ENCODE measurements around the gene TXNDC17. TPM values are rescaled to one million over a fixed set of nuclear protein-coding genes. Genes with fewer than 3 reads are reported as not detected.
"Not testable (repeated sequence)": the region's sequence is repeated elsewhere in the genome, so short reads cannot be mapped to it uniquely, and the experiment has no call there.

Gene TXNDC17
- total RNA-seq, 1 donor from 2014 or later, result 25.2 TPM

DNA sequence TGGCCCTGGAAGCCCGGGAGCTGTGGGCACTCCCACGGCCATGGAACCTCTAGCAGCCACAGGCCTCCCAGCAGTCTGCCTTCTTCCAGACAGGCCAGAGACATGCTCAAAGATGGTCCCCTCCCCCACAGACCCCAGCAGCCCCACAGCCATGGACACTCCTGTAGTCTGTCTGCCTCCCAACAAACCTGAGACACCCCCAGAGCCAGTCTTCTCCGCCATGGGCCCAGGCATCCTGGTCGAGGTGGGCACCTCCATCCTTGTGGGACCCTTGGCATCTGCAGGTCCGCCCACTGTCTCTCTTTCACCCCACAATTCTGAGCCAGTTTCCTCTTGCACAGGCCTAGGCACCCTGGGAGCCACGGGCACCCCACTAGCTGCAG lies 3.4 kb upstream of the TXNDC17 start:
- DNase-seq, result no peak

DNA sequence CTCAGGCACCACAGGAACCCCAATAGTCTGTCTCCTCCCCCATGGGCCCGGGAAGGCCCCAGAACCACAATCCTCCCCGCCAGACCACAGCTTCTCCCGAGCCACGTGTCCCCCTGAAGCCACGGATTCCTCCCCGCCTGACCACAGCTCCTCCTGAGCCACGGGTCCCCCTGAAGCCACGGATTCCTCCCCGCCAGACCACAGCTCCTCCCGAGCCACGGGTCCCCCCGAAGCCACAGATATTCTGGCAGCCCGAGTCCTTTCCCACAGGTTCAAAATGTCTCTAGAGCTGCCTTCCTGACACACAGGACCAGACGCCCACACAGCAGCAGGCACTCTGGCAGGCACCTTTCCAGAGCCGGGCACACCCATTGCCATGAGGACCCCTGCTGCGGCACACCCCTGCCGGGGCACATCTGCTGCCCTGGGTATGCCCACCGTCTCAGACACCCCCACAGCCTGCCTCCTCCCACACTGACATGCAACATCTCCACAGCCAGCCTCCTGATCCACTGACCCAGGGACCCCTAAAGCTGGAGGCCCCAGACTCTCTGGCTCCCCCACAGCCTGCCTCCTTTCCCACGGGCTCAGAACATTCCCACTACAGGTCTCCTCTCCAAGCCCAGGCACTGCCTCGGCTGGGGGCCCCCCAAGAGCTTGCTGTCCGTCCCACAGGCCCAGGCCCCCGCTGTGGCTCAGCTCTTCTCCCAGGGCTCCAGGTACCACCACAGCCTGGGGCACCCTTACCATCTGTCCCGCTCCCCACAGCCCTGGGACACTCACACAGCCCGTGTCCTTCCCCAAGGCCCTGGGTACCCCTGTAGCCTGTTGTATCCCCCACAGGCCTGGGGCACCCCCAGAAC lies 2.6 kb upstream of the TXNDC17 start:
- DNase-seq, result no peak

DNA sequence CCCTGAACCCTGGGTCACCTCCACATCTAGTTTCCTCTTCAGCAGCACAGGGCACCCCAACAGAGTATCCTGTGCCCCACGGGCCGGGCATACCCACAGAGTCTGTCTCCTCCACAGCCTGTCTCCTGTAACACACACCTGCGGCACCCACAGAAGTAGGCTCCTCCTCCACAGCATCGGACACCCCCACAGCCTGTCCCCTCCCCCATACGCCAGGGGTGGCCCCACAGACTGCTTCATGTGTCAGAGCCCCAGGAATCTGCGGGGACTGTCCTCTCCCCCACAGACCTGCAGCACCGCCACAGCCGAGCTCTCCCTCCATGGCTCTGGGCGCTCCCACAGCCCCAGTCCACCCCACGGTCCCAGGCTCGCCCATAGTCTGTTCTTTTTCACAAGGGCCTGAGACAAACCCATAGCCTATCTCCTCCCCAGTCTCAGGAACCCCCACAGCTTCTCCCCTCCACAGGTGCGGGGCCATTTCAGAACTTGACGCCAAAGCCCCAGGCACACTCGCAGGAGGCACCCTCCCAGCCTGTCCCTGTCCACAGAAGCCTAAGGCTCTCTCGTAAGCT lies 1.8 kb upstream of the TXNDC17 start:
- no peak for DNase-seq

DNA sequence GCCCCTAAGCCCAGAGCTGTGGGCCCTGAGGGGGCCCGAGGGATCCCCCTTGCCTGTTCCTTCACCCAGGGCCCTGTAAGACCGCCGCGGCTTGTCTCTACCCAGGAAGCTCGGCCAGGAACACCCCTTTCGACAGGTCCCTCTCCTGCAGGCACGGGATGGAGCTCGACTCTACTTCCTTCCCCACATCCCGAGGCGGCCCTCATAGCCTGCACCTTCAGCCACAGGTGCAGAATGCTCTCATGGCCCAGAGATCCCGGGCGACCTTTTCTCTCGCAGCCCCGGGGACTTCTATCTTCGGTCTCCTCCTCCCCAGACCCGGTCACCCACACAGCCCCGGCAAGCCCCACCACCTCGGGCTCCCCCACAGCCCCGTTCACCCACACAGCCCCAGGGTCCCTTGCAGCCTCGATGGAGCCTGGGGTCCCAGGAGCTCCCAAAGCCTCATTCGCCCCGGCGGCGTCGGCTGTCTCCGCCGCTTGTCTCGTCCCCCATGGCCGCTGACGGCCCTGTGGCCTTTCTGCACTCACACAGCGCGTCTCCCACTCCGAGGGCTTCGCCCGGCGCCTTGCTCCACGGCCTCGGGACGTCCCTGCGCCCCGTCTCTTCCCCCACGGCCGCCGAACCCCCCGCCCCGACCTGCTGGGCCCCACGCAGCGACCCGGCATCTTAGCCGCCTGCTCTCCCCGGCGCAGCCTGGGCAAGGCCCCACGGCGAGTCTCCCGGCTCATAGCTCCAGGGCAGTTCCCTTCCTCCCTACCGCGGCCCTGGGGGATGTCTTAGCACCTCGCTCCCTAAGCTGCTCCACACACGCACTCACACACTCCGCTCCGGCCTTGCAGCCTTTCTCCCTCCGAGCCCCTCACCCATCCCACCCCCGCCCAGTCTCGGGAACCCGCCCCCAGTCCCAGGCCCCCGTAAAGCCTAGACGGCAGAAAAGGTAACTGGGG lies 999 bp upstream of the TXNDC17 start:
- no peak for DNase-seq

DNA sequence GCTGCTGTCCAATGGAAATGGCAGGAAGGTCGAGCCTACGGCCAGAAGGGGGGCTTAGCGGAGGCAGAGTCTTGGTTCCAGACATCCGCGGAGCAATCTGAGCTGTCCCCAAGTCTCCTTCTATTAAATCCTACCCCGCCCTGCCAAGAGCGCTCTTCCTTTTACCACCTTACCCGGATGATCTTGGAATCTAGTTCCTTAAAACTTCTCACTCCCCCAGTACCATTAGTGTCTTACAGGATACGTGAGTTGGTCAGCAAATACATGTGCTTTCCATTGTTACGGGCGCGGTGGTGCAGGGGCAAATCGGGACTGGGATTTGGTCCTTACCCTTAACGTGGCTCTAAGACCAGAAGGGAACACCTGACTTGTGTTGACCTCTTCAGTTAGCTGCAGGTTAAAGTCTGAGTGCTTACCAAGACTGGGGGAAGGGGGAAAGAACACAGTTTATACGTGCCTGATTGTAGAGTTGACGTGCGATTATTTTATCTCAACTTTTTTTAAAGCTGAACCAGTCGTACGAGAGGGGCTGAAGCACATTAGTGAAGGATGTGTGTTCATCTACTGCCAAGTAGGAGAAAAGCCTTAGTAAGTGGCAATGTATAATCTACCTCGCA lies 495 bp downstream of the TXNDC17 start:
- DNase-seq, result peak; percentile 8

DNA sequence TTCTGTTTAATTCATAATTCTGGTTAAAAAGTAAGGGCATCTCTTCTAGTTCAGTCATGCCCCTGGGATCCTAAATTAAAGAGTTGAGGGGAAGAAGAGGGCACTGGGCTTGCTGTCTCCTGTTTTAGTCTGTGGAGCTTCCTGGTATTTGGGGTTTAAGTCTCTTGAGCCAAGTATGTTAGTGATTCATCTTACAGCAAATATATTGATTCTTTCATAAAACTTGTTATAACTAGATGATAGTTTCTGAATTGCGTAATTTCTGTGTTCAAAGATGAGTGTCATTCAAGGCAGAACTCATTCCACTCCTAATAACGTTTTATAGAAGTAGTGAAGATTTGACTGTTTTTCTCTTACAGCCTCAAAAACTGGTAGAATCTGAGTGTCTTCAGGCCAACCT lies 1.7 kb downstream of the TXNDC17 start:
- DNase-seq, result no peak

DNA sequence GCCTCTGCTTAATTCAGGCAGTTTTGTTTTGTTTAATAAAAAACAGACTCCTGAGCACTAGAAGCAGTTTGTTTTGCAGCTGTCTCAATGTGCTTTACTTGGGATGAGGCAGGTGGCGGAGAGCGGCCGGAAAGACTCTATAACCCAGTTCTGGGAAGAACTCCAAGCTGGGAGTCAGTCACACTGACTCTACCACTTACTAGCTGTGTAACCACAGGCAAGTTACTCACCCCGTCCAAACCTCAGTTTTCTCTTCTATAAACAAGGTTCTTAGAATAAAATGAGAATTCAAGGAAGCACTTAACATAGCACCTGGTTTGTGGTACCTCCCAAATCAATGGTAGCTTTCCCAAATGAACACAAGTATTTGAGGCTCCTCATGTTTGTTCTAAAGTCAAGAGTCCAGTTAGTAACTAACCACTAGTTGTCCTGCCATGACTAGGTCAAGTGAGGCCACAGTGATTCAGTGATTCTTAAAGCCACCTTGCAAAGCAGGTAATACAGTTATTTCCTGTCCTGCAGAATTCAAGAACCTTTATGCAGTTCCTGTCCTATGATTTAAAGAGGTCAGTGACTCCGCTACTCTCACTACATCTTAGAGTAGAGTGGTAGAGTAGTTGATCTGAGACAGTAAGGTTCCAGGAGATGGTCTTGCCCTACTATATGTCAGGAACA lies 2.7 kb downstream of the TXNDC17 start:
- DNase-seq, result no peak

DNA sequence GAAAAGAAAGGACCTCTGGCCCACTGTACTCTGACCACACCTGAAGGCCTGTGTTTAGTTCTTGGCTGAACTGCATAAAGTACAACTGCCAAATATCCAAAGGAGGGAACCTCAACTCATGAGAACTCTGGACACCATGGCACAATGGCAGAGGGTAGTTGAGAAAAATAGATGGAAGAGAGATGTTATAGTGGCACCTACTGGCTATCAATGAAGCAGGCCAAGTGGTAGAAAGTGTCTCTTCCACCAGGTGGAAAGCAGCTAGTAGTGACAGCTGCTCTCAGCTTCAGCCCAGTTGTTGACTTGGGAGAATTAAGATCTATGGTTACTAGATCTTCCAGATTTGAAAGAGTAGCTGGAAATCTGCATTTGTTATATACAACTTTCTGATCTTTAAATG lies 7.3 kb downstream of the TXNDC17 start:
- no peak for DNase-seq

DNA sequence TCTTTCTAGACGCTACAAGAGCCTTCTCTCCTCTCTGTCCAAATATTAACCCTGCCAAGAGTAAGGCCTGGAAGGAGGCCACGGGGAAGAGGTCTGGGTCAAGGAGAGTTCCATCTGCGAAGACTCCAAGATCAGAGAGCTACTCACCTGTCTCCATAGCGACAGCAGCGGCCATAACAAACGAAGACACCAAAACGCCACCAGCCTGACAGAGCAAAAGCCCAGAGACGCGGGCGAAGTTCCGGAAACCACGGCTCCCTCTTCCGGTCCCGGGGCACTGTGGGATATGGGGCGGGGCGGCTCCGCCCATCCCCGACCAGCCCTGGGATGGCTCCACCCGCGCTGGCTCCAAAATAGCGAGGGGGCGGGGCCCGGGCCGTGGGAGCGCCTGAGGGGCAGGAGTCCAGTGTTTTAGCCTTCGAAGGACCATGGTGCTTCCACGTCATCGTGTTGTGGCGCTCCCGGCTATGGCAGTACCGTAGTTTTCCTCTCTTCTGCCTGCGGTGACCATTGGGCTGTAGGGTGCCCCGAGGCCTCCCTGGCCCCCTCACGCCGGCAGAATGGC lies 10.6 kb downstream of the TXNDC17 start, which contains the start of the genes C17orf100 and MED31:
C17orf100 (plus strand) TSS at position 409 of the 565 bp plus-strand sequence; CDS start at position 561, 152 bp downstream.
MED31 (minus strand) TSS at position 252 of the 565 bp plus-strand sequence; CDS start at position 175, 77 bp downstream.
- DNase-seq, result peak; percentile 83

DNA sequence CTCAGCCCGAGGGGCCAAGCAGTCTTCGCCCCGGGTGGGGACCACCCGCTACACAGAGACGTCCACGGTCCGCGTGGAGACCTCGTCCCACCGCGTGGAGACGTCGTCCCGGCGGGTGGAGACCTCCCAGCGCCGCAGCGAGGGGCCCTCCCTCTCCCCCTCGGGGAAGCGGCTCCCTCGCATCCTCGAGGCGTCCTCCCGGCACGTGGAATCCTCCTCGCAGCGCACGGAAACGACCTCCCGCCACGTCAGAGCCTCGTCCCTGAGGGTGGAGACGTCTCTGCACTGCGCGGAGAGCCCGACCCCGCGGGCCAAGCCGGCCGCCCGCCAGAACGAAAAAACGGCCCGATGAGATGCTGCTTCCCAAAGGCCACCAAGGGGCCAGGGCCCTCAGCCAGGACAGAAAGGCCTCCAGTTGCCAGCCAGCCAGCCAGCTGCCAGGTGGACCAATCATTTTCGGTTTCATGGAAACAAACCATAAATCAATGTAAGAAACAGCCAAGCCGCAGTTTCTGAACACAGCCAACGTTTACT lies 11.1 kb downstream of the TXNDC17 start:
- no peak for DNase-seq

DNA sequence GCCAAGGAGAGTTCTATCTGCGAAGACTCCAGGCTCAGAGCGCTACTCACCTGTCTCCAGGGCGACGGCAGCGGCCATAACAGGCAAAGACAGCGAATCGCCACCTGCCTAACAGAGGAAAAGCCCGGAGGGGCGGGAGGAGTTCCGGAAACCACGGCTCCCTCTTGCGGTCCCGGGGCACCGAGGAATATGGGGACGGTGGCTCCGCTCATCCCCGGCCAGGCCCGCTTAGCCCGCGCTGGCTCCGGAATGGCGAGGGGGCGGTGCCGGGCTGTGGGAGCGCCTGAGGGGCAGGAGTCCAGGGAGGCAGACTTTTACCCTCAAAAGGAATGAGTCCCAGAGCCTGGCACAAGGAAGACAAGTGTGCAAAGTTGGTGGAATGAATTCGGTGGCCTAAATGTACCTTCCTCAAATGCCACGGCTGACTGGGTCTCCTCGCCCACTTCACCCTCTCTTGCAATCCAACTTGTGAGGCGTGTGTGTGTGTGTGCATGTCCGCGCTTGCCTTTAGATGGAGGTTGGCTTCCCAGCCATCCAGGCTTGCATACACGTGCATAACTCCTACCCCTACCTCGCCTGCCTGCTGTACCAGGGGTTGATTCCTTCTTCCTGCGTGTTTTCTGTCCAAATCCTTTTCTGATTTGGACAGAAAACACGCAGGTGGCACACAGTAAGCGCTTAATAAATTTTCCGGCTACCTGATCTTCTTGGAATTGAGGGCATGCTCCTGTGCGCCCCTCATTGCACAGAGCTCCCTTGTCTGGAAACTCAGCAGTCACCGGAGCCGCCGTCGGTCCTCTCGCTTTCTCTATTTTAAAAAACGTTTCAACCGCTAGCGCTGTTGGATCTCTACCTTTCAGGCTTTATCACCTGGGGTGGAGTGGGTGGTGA lies 14.2 kb downstream of the TXNDC17 start:
- no peak for DNase-seq

DNA sequence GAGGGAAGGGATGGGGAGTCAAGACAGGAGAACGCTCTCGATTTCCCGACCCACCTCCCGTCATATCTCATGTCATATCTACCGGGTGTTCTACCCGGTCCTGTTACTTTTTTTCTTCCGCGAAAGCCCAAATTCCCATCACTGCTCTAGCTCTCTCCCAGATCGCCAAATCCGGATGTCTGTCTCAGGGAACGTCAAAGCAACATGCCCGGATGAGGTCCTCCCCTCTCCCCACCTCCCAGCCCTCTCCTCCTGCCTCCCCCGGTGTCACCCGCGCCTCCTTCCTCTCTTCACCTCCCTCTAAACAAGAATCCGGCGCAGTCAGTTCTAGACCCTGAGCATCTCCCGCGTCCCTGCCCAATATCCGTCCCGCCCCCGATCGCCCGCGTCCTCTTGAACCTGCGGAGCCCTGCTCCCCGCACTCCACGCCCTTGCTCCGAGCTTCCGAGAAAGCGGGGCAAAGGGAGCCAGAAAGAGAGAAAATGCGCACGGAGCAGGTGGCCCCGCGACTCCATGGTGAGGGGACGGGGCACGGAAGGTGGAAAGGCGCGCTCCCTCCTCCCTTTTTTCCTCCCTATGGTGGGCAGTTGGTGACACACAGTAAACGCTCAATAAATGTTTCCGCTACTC lies 15.0 kb downstream of the TXNDC17 start:
- DNase-seq, result not testable (repeated sequence)

DNA sequence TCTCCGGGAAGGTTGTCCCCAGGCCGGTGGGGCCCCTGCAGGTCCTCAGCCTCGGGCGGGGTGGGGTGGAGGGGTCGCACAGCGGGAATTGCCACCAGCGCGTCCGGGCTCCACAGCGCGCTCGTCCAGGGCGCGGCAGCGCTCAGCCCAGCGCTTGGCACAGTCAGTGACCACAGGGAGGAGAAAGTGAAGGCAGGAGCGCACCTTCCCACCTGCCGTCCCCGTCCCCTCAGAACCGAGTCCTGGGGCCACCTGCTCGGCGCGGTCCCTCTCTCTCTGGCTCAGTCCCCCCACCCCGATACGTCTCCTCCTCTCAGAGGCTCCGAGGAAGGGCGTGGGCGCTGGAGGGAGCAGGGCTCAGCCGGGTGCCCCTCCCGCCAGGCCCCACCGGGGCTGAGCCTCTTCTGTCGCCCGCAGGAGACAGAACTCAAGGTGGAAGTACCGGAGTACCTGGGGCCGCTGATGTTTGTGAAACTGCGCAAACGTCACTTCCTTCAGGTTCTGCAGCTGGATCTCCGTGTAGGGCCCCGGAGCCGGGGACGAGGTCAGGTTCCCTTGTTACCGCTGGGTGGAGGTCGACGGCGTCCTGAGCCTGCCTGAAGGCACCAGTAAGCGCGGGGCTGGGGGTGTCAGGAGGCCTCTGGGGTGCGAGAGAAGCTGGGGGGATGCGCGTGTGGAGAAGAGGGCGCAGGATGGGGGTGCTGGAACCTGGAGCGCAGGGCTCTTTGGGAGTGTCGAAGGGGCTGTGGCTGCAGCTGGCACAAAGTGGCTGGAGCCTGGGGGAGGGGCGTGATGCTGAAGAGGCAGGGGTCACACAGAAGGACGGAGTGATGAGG lies 16.2 kb downstream of the TXNDC17 start:
- not testable (repeated sequence) for DNase-seq

DNA sequence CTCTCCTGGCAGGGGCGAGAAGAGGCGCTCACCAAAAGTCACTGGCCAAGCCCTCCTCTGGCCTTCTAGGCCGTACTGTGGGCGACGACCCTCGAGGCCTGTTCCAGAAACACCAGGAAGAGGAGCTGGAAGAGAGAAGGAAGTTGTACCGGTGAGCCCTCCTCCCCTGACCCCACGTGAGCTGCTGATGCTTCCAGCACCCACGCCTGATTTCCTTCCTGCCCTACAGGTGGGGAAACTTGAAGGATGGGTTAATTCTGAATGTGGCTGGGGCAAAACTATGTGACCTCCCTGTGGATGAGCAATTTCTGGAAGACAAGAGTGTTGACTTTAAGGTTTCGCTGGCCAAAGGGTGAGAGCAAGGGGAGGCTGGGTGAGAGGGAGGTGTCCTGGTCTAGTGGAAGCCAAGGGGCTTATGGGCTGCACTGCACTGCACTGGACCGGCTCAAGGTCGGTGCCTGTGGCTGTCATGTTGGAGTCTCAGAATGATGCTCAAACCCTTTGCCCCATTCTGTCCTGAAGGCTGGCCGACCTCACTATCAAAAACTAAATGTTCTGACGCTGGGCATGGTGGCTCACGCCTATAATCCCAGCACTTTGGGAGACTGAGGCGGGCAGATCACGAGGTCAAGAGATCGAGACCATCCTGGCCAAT lies 16.9 kb downstream of the TXNDC17 start:
- DNase-seq, result no peak

DNA sequence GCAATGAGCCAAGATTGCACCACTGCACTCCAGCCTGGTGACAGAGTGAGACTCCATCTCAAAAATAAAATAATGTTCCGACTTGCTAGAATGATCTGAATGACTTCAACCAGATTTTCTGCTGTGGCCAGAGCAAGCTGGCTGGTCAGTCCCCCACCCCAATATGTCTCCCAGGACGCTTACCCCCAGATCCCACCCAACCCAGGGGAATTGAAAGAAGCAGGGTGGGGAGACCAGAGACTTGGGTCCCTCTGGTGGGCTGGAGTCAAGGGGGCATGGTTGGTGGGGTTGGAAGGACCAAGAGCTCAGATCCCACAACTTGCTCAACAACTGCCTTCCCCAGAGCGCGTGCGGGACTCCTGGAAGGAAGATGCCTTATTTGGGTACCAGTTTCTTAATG lies 17.6 kb downstream of the TXNDC17 start:
- DNase-seq, result not testable (repeated sequence)

DNA sequence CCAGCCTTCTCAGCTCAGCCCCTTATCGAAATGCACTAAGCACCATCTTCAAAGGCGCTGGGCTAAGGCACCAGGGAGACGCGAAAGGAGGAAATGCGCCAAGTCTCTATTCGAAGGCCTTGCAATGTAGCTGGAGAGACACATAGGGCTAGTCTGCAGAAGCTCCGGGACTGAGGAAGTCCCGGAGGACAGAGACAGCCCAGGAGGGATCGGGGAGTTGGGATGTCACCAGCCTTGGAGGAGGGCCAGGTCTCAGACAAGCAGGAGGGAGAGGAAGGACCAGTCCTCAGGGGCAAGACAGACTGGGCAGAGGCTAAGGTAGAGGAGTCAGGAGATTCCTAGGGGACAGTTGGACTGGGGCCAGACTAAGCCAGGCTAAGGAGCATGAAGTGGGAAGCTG lies 19.2 kb downstream of the TXNDC17 start:
- no peak for DNase-seq

DNA sequence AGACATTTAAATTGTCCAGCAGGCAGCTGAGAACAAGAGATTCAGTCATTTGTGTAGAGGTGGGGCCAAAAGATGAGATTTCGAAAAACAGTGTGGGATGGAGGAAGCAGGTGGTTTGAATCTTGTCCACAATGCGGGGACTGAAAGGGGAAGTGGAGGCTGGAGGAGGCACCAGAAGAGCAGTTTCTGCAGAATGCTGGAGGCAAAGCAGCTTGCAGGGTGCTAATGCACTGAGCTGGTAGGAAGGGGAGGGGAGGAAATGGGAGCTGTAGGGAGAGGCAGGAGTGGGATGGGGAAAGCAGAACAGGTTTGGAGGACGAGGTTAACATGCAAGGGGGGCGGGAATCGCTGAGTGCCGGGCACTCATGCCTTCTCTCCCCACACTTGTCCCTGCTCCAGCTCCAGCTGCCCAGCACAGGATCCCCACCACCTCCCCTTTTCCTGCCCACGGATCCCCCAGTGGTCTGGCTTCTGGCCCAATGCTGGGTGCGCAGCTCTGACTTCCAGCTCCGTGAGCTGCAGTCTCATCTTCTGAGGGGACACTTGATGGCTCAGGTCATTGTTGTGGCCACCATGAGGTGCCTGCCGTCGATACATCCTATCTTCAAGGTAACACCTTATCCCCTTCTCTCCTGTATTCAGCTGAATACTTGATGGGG lies 20.1 kb downstream of the TXNDC17 start:
- DNase-seq, result no peak

Data from skin of body (tissue), 2 donors.